Astrocyte (in vitro differentiated cells and primary cell): ENCODE results near the gene SAMD4A. TPM values are rescaled to one million over a fixed set of nuclear protein-coding genes. Genes with fewer than 3 reads are reported as not detected.
A peak's percentile ranks its signal among the peaks of the same experiment; 100 is the strongest.

ENCODE experiments used
- DNase-seq: peaks from one replicate; pipeline ENCODE4 v3.0.0-alpha.2; 2010; ENCODE audit warnings: low read depth
- FAIRE-seq: peaks from 2 replicates; lab custom pipeline; 2011; peaks lifted over from hg19 to GRCh38; lab: Jason Lieb, UNC
- H2AFZ ChIP-seq: 2 replicates; pipeline ENCODE4 v1.6.0; 2012; ENCODE audit warnings: low read depth, low read length, inconsistent platforms
- H3K27ac ChIP-seq: 2 replicates; pipeline ENCODE4 v1.5.1; 2011; ENCODE audit warnings: low read depth, low read length, inconsistent platforms
- H3K27me3 ChIP-seq: 2 replicates; pipeline ENCODE4 v1.6.0; 2011; ENCODE audit warnings: low read length, inconsistent platforms; ENCODE audit not compliant: insufficient read depth
- H3K36me3 ChIP-seq: 2 replicates; pipeline ENCODE4 v1.5.1; 2011; ENCODE audit warnings: low read length, inconsistent platforms; ENCODE audit not compliant: insufficient read depth
- H3K4me1 ChIP-seq: 2 replicates; pipeline ENCODE4 v1.5.1; 2011; ENCODE audit warnings: low read length, inconsistent platforms; ENCODE audit not compliant: insufficient read depth
- H3K4me2 ChIP-seq: 2 replicates; pipeline ENCODE4 v1.6.0; 2012; ENCODE audit warnings: low read length, inconsistent platforms
- H3K4me3 ChIP-seq: 2 replicates; pipeline ENCODE4 v1.5.1; 2011; ENCODE audit warnings: low read depth, mild to moderate bottlenecking, low read length, inconsistent platforms; ENCODE audit not compliant: insufficient read depth
- H3K79me2 ChIP-seq: 2 replicates; pipeline ENCODE4 v1.6.0; 2012; ENCODE audit warnings: mild to moderate bottlenecking, low read length, inconsistent platforms; ENCODE audit not compliant: insufficient read depth
- H3K9ac ChIP-seq: 2 replicates; pipeline ENCODE4 v1.6.0; 2012; ENCODE audit warnings: mild to moderate bottlenecking, low read length, inconsistent platforms
- H3K9me3 ChIP-seq: 2 replicates; pipeline ENCODE4 v1.5.1; 2012; ENCODE audit warnings: low read depth, mild to moderate bottlenecking, low read length, inconsistent platforms; ENCODE audit not compliant: insufficient read depth
- H4K20me1 ChIP-seq: 2 replicates; pipeline ENCODE4 v1.6.0; 2012; ENCODE audit warnings: low read length, inconsistent platforms; ENCODE audit not compliant: insufficient read depth
- H3K27ac Mint-ChIP-seq: one replicate; pipeline ENCODE4 v1.8.0; 2021; ENCODE audit warnings: mild to moderate bottlenecking, mixed read lengths; ENCODE audit not compliant: unreplicated experiment
- H3K27me3 Mint-ChIP-seq: one replicate; pipeline ENCODE4 v1.8.0; 2021; ENCODE audit warnings: low read depth, mixed read lengths; ENCODE audit not compliant: unreplicated experiment
- H3K36me3 Mint-ChIP-seq: one replicate; pipeline ENCODE4 v1.8.0; 2021; ENCODE audit warnings: low read depth, mixed read lengths; ENCODE audit not compliant: unreplicated experiment
- H3K4me1 Mint-ChIP-seq: one replicate; pipeline ENCODE4 v1.8.0; 2021; ENCODE audit warnings: low read depth, mixed read lengths; ENCODE audit not compliant: unreplicated experiment
- H3K4me3 Mint-ChIP-seq: one replicate; pipeline ENCODE4 v1.8.0; 2021; ENCODE audit warnings: mild to moderate bottlenecking, moderate library complexity, mixed read lengths; ENCODE audit not compliant: unreplicated experiment
- H3K9me3 Mint-ChIP-seq: one replicate; pipeline ENCODE4 v1.8.0; 2021; ENCODE audit warnings: mild to moderate bottlenecking, mixed read lengths; ENCODE audit not compliant: unreplicated experiment
- EZH2 ChIP-seq: IDR thresholded peaks from 2 replicates; pipeline ENCODE4 v1.6.1; 2012; ENCODE audit warnings: mild to moderate bottlenecking, low read length, inconsistent platforms; ENCODE audit not compliant: insufficient read depth
- total RNA-seq: library from RNA; stranded (reverse); gene quantifications from 2 replicates; pipeline ENCODE4 v1.2.1, GENCODE V29; 2021
- TF ChIP-seq, protein P1 (sequence below): IDR thresholded peaks from 2 replicates; pipeline ENCODE4 v1.5.1; 2011; ENCODE audit warnings: low read depth, mild to moderate bottlenecking, inconsistent platforms, low read length, moderate library complexity; ENCODE audit not compliant: insufficient read depth

The SAMD4A gene
- total RNA-seq, 1 donor from 2014 or later = 68.2 TPM

DNA sequence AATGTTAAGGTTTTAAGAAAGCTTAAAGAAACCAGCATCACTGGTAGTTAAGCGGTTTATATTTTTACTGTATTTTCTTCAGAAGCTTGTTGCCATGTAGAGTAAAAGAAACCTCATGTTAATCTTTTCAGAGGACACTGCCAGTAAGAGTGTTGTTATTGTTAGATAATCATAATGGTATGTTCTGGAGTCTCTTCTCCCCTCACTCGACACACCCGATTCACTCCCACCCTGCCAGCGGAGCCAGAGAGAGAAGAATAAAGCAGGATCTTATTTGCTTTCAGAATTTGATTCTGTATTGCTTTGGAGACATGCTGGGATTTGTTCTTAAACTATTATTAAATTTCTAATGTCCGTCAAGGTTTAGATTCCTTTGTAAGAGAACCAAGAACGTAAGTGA is 113.7 kb downstream of the SAMD4A start:
- no peak overlapping the region for H2AFZ ChIP-seq
- peaks cover 55% of the 10 kb centered on the region for H3K4me1 ChIP-seq
- FAIRE-seq = no peak
- Mint-ChIP-seq H3K4me3 (no peak overlapping the region), H3K9me3 (peaks cover 1% of the 10 kb centered on the region), H3K4me1 (peaks cover 77% of the 10 kb centered on the region), H3K36me3 (peaks cover 5% of the 10 kb centered on the region), H3K27me3 (no peaks in the 10 kb centered on the region), H3K27ac (peak overlapping the region; percentile 84)
- no peak for TF ChIP-seq EZH2
- TF ChIP-seq, protein P1, sequence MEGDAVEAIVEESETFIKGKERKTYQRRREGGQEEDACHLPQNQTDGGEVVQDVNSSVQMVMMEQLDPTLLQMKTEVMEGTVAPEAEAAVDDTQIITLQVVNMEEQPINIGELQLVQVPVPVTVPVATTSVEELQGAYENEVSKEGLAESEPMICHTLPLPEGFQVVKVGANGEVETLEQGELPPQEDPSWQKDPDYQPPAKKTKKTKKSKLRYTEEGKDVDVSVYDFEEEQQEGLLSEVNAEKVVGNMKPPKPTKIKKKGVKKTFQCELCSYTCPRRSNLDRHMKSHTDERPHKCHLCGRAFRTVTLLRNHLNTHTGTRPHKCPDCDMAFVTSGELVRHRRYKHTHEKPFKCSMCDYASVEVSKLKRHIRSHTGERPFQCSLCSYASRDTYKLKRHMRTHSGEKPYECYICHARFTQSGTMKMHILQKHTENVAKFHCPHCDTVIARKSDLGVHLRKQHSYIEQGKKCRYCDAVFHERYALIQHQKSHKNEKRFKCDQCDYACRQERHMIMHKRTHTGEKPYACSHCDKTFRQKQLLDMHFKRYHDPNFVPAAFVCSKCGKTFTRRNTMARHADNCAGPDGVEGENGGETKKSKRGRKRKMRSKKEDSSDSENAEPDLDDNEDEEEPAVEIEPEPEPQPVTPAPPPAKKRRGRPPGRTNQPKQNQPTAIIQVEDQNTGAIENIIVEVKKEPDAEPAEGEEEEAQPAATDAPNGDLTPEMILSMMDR = no peak
- no peaks in the 10 kb centered on the region for H3K9me3 ChIP-seq
- no peak overlapping the region for H3K27ac ChIP-seq
- no peak overlapping the region for H3K4me2 ChIP-seq
- no peak overlapping the region for H3K4me3 ChIP-seq
- no peaks in the 10 kb centered on the region for H3K27me3 ChIP-seq
- H3K9ac ChIP-seq = no peak overlapping the region
- no peaks in the 10 kb centered on the region for H4K20me1 ChIP-seq
- no peaks in the 10 kb centered on the region for H3K36me3 ChIP-seq
- peaks cover 37% of the 10 kb centered on the region for H3K79me2 ChIP-seq
- no peak for DNase-seq

DNA sequence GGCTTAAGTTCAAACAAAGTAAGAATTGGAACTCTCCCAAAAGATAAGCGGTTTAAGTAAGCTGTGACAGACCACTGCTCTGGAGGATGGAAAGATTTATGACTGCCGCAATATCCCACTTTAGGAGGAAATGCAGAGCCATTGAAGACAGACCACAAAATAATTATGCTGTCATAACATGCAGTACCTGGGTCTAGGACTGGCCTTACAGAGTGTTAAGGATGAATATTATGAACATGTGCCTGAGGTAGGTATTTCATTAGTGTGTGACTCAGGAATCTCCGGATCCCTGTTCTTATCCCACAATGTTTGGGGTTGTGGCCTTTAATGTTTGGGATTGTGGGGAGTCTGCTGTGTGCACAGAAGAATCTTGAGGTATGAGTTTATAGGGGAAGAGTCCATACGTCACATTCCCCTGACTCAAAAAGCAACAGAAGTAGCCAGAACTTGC is 114.9 kb downstream of the SAMD4A start:
- peak; percentile 95 for DNase-seq
- peaks cover 58% of the 10 kb centered on the region for H3K4me1 ChIP-seq
- H3K4me3 ChIP-seq = no peak overlapping the region
- no peak for TF ChIP-seq EZH2
- TF ChIP-seq, protein P1 = no peak
- H3K27ac ChIP-seq = peak overlapping the region; percentile 75
- no peaks in the 10 kb centered on the region for H4K20me1 ChIP-seq
- H3K27me3 ChIP-seq = no peaks in the 10 kb centered on the region
- Mint-ChIP-seq H3K27ac (no peak overlapping the region), H3K4me1 (peaks cover 79% of the 10 kb centered on the region), H3K9me3 (peaks cover 1% of the 10 kb centered on the region), H3K4me3 (no peak overlapping the region), H3K36me3 (peaks cover 5% of the 10 kb centered on the region), H3K27me3 (no peaks in the 10 kb centered on the region)
- H3K4me2 ChIP-seq = peak overlapping the region; percentile 65
- H3K9me3 ChIP-seq = no peaks in the 10 kb centered on the region
- no peaks in the 10 kb centered on the region for H3K36me3 ChIP-seq
- peaks cover 37% of the 10 kb centered on the region for H3K79me2 ChIP-seq
- H3K9ac ChIP-seq = peak overlapping the region; percentile 51
- H2AFZ ChIP-seq = no peak overlapping the region
- no peak for FAIRE-seq

DNA sequence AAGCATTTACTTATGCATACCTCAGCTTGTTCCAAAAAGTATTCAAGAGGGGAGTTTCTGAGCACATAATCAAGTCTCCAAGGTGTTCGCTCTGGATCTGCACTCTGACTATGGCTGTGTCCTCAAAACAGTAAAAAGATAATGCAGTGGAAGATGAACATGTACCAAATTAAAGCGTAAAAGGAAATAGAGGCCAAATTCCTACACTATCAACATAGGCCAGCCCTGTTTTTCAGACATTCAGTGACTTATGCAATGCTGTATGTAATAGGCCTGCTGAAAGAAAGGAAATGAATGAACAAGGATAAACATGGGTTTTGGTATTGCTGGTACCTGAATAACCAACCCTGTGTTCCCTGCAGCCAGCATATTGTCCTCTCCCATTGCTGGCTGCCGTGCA is 115.7 kb downstream of the SAMD4A start:
- peaks cover 44% of the 10 kb centered on the region for H3K79me2 ChIP-seq
- TF ChIP-seq, protein P1 = no peak
- no peak for TF ChIP-seq EZH2
- FAIRE-seq = no peak

More for the DNA sequence above, 115.7 kb downstream of the SAMD4A start:
- peak overlapping the region; percentile 65 for H3K4me2 ChIP-seq
- Mint-ChIP-seq H3K27me3 (no peaks in the 10 kb centered on the region), H3K4me1 (peaks cover 80% of the 10 kb centered on the region), H3K27ac (no peak overlapping the region), H3K4me3 (no peak overlapping the region), H3K9me3 (peaks cover 1% of the 10 kb centered on the region), H3K36me3 (peaks cover 5% of the 10 kb centered on the region)
- H3K27ac ChIP-seq = peak overlapping the region; percentile 75
- H3K27me3 ChIP-seq = no peaks in the 10 kb centered on the region
- no peaks in the 10 kb centered on the region for H3K36me3 ChIP-seq
- no peak for DNase-seq
- peaks cover 60% of the 10 kb centered on the region for H3K4me1 ChIP-seq
- H3K9ac ChIP-seq = peak overlapping the region; percentile 51
- no peak overlapping the region for H3K4me3 ChIP-seq
- no peaks in the 10 kb centered on the region for H3K9me3 ChIP-seq
- H2AFZ ChIP-seq = no peak overlapping the region
- H4K20me1 ChIP-seq = peaks cover 3% of the 10 kb centered on the region
